Activated naive CD4-positive, alpha-beta T cell treated with anti-CD3 and anti-CD28 coated beads, Interleukin-2, amount 10 ng/mL, durations not matched to agents 7 days and 5 days (primary cell): Measurements from ENCODE around the gene OSR1.

Experiments used
- CTCF ChIA-PET: fragments of 350-600 bp; sonication (Branson Sonifier 250); formaldehyde crosslinking; loops from one replicate; lab custom pipeline; 2021; ENCODE audit warnings: antibody characterized with exemption; lab: Charles Lee
- DNase-seq: peaks from one replicate; pipeline ENCODE4 v3.0.0-alpha.2; 2020
- H3K27ac Mint-ChIP-seq: one replicate; pipeline ENCODE4 v1.8.0; 2021; ENCODE audit warnings: mild to moderate bottlenecking, moderate library complexity, mixed read lengths
- H3K27me3 Mint-ChIP-seq: one replicate; pipeline ENCODE4 v1.8.0; 2021; ENCODE audit warnings: mild to moderate bottlenecking, mixed read lengths
- H3K36me3 Mint-ChIP-seq: one replicate; pipeline ENCODE4 v1.8.0; 2021; ENCODE audit warnings: mixed read lengths
- H3K4me1 Mint-ChIP-seq: one replicate; pipeline ENCODE4 v1.8.0; 2021; ENCODE audit warnings: mixed read lengths
- H3K4me3 Mint-ChIP-seq: one replicate; pipeline ENCODE4 v1.8.0; 2021; ENCODE audit warnings: mild to moderate bottlenecking, moderate library complexity, mixed read lengths
- H3K9me3 Mint-ChIP-seq: one replicate; pipeline ENCODE4 v1.8.0; 2021; ENCODE audit warnings: mixed read lengths

The OSR1 gene

DNA sequence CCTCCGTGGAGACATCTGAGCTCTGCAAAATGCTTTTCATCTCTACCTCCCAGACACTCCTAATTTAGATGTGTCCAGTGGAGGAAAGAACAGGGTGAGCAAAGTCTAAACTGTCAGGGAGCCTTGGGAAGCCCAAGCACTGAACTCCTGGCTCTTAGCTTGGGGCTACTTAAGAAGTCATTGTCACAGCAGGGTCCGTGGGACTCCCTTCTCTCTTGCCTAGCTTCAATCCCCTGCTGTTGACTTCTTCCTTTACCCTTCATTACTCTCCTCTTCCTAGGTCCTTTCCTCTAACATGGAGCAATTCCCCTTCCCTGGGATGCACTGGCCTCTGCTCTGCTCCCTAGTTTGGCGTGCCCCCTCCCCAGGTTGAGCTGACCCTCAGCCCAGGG, 3.4 kb downstream of the OSR1 start:
- Mint-ChIP-seq H3K27ac (no peak overlapping the region), H3K4me3 (no peak overlapping the region), H3K27me3 (peaks cover 100% of the 10 kb centered on the region), H3K36me3 (peaks cover 4% of the 10 kb centered on the region), H3K9me3 (no peaks in the 10 kb centered on the region), H3K4me1 (peaks cover 30% of the 10 kb centered on the region)
- DNase-seq = no peak
- CTCF ChIA-PET = interaction anchor here (0.7 to 0.8 kb wide), 2 partner anchors 8 to 10 kb away, joined by 3 read pairs; no protein-coding TSS in a partner anchor

DNA sequence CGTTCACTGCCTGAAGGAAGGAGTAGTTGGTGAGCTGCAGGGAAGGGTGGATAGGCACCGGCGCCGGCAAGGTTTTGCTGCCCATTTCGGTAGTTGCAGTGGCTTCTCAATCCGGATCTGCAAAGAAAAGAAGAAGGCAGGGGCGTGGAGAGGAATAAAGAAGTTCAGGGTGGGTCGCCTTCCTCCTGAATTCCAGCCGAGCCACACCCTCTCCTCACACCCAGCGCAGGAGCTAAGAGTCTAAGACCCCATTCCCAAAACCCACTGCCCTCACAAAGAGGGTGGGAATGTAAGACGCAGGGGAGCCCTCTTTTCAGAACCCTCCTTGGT, 4.7 kb downstream of the OSR1 start:
- Mint-ChIP-seq H3K9me3 (no peaks in the 10 kb centered on the region), H3K4me1 (peaks cover 30% of the 10 kb centered on the region), H3K27me3 (peaks cover 100% of the 10 kb centered on the region), H3K36me3 (peaks cover 4% of the 10 kb centered on the region), H3K4me3 (no peak overlapping the region), H3K27ac (no peak overlapping the region)
- no peak for DNase-seq
- CTCF ChIA-PET = interaction anchor here (0.9 kb wide), 1 partner anchor 765 kb away, joined by 3 read pairs; no protein-coding TSS in a partner anchor

DNA sequence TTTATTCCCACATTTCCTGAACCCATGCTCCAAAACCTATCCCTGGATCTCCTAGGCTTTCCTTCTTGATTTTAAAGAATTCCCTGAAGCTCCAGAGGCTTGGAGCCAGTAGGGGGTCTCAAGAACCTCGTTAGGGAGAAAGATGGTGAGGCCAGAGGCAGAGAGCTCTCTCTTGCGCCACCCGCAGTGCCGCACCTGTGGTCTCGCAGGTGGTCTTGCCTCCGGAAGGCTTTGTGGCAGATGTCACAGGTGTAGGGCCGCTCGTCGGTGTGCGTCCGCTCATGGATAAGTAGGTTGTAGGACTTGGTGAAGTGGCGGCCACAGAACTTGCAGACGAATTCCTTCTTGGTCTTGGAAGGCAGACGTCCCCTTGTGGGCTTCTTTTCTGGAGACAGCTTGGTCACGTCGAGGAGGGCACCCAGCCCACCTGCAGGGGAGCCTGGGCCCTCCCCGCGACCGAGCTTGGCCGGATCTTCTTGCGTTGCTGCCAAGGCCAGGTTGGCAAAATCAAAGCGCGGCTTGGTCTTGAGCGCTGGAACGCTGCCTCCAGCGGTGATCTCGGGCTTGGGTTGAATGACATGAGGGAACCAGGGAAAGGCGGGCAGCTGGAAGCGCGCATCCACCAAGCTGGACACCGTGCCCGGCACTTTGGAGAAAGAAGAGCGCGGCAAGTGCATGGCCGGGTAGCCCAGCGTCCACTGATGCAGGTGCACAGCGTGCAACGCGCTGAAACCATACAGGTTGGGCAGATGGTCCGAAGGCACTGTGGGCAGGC, 5.3 kb downstream of the OSR1 start:
- no peak overlapping the region for H3K27ac Mint-ChIP-seq
- peaks cover 34% of the 10 kb centered on the region for H3K4me1 Mint-ChIP-seq
- H3K27me3 Mint-ChIP-seq = peaks cover 100% of the 10 kb centered on the region
- H3K4me3 Mint-ChIP-seq = no peak overlapping the region
- peaks cover 7% of the 10 kb centered on the region for H3K36me3 Mint-ChIP-seq
- H3K9me3 Mint-ChIP-seq = no peaks in the 10 kb centered on the region
- CTCF ChIA-PET = interaction anchor here (0.7 to 1.9 kb wide), 3 partner anchors 8 to 833 kb away, joined by 3 to 6 read pairs (median 3); no protein-coding TSS in a partner anchor
- DNase-seq = no peak

DNA sequence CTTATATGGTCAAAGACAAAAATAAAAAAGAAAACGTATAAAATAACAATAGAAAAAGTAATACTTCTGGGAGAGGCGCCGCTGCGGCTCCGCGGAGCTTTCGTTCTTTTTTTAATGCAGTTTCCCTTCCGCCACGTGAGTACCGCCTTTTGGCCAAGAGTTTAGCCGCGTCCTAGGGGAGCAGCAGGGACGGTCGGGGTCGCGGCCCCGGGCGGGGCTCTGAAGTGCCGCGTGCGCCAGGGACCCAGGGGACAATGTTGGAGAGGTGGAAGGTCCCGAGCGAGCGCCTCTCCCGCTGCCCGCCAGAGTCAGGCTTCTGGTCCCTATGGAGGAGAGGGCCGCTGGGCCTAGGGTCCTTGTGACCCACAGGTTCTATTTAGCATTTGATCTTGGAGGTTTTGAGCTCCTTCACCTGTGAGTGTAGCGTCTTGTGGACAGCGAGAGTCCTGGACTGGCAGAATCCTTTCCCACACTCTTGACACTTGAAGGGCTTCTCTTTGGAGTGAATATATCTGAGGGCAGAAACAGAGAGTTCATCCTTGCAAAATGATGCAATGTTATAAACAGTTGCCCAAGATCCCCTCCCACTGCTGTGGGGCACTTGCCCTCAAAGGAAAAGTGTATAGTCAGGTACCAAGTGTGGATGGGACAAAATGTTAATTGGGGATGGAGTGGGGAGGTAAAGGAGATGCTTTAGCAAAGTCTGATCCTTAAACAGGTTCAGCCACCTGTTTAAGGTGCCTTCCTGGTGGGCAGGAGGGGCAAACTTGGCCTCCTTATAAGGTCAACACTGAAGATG, 6.3 kb downstream of the OSR1 start:
- Mint-ChIP-seq H3K9me3 (no peaks in the 10 kb centered on the region), H3K27ac (no peak overlapping the region), H3K36me3 (peaks cover 9% of the 10 kb centered on the region), H3K4me1 (peaks cover 38% of the 10 kb centered on the region), H3K27me3 (peaks cover 95% of the 10 kb centered on the region), H3K4me3 (no peak overlapping the region)
- no peak for DNase-seq
- CTCF ChIA-PET = interaction anchor here (1.0 to 1.9 kb wide), 3 partner anchors 8 to 12 kb away, joined by 3 to 9 read pairs (median 6); no protein-coding TSS in a partner anchor

DNA sequence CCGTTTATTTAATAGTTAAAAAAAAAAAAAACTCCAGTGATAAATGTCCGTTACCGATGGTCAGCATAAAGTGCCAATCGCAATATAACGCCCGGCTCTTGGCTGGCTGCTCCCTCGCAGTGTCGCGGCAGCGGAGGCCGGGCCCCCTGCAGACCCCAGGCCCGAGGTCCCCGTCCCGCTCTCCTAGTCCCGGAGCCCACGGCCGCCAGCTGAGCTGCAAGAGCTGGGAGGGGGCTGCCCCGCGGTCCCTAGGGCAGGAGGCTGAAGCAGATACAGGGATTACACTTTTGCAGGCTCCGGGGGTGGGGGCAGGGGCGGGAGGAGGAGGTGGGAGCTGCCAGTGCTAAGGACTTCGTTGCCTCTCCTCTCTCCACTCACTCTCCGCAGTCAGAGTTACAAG, 6.9 kb downstream of the OSR1 start:
- no peak overlapping the region for H3K4me3 Mint-ChIP-seq
- H3K36me3 Mint-ChIP-seq = peaks cover 10% of the 10 kb centered on the region
- no peak overlapping the region for H3K27ac Mint-ChIP-seq
- peaks cover 89% of the 10 kb centered on the region for H3K27me3 Mint-ChIP-seq
- DNase-seq = no peak
- CTCF ChIA-PET = interaction anchor here (1.3 to 5.3 kb wide), 4 partner anchors 9 to 832 kb away, joined by 4 to 36 read pairs (median 8); no protein-coding TSS in a partner anchor
- H3K4me1 Mint-ChIP-seq = peaks cover 37% of the 10 kb centered on the region
- no peaks in the 10 kb centered on the region for H3K9me3 Mint-ChIP-seq

DNA sequence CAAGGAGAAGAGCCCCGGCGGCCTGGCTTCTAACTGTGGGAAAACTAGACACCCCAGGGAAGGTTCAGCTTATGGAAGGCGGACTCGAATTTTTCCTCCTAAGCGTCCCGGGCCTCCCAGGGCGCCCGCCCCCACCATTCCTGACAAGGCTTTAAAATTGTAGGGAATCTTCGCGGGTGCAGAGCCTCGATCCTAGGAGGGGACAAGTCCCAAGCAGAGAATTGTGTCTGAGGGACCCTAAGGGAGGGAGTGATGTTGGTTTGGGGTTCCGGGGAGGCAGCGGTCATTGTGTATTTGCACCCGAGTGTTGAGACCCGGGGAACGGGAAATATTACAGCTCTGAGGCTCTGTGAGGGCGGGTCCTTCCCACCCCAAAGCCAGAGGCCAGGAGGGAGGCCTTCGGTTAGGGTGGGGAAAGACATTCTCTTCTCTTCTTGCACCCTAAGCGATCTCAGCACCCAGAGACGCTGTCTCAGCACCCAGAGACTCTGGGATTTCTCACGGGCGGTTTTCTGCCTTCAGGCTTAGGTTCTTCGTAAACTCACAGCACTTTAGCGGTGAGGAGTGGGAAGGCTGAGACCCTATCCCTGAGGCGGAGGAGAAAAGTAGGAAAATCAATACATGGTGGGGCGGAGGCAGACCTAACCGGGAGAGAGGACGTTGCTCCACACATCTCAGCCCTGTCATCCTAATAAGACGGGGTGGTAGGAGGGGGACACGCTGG, 7.6 kb downstream of the OSR1 start:
- CTCF ChIA-PET = interaction anchor here (0.7 to 5.3 kb wide), 5 partner anchors 8 to 831 kb away, joined by 3 to 36 read pairs (median 5); partner anchors contain the start of gene OSR1
- Mint-ChIP-seq H3K4me1 (peaks cover 33% of the 10 kb centered on the region), H3K9me3 (no peaks in the 10 kb centered on the region), H3K36me3 (peaks cover 15% of the 10 kb centered on the region), H3K4me3 (peak overlapping the region; percentile 40), H3K27me3 (peaks cover 82% of the 10 kb centered on the region), H3K27ac (peak overlapping the region; percentile 58)
- DNase-seq = no peak

DNA sequence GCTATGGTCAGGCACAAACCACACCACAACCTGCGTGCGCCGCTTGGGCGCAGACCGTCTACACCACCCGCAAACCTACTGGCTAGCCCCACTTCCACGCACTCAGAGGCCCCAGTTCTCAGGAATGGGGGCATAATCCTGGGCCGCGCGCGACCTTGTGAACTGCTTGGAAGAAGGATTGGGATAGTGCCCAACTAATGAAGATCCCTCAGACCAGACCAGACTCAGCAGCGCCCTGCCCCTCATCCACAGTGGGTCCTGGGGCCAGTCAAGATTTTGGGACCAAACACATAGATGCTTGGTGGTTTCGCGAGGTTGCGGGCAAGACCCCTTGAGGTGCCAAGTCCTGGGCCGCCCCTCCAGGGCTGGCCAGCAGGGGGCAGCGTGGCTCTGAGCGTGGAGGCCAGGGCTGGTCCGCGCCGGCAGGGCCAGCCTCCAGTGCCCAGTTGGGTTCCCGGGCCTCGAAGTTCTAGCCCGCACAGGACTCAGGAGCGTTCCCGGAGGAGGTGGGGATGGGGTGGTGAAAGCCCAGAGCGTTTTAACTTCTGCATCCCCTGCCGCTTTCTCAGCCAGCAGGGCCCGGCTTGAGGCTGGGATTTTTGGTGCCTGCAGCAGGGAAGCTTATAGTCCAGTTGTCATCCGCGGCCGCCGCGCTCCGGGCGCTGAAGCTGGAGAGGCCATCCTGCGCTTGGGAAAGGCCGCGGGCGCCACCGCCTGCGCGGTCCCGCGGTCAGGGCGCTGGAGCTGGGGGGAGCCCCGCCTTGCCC, 8.3 kb downstream of the OSR1 start:
- peaks cover 18% of the 10 kb centered on the region for H3K36me3 Mint-ChIP-seq
- H3K27me3 Mint-ChIP-seq = peaks cover 75% of the 10 kb centered on the region
- peaks cover 31% of the 10 kb centered on the region for H3K4me1 Mint-ChIP-seq
- H3K9me3 Mint-ChIP-seq = no peaks in the 10 kb centered on the region
- DNase-seq = peak; percentile 66
- H3K27ac Mint-ChIP-seq = no peak overlapping the region
- H3K4me3 Mint-ChIP-seq = no peak overlapping the region
- CTCF ChIA-PET = interaction anchor here (0.7 to 5.3 kb wide), 9 partner anchors 8 to 830 kb away, joined by 3 to 36 read pairs (median 5); partner anchors contain the start of gene OSR1

DNA sequence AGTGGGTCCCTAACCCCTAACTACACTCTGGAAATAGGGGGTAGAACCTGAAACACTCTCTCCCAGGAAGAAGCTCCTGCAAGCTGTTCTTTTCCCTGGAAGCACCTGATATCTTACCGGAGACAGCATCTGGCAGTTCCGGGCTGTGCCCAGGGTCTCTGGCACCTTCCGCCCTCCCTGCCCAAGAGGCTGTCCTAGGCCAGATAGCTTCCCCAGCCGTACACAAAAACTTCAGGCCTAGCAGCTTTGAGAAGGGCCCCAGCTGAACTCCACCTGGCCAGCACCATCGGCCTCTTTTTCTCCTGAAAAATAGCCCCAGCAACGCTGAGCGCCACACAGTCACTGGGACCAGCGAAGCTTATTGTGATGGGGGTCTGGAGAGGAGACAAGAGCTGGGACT, 9.7 kb downstream of the OSR1 start:
- H3K36me3 Mint-ChIP-seq = peaks cover 18% of the 10 kb centered on the region
- peaks cover 61% of the 10 kb centered on the region for H3K27me3 Mint-ChIP-seq
- peak overlapping the region; percentile 94 for H3K4me3 Mint-ChIP-seq
- peaks cover 31% of the 10 kb centered on the region for H3K4me1 Mint-ChIP-seq
- CTCF ChIA-PET = interaction anchor here (1.2 to 5.3 kb wide), 7 partner anchors 10 to 596 kb away, joined by 3 to 36 read pairs (median 5); partner anchors contain the start of gene OSR1
- H3K27ac Mint-ChIP-seq = peak overlapping the region; percentile 68
- no peaks in the 10 kb centered on the region for H3K9me3 Mint-ChIP-seq
- no peak for DNase-seq

DNA sequence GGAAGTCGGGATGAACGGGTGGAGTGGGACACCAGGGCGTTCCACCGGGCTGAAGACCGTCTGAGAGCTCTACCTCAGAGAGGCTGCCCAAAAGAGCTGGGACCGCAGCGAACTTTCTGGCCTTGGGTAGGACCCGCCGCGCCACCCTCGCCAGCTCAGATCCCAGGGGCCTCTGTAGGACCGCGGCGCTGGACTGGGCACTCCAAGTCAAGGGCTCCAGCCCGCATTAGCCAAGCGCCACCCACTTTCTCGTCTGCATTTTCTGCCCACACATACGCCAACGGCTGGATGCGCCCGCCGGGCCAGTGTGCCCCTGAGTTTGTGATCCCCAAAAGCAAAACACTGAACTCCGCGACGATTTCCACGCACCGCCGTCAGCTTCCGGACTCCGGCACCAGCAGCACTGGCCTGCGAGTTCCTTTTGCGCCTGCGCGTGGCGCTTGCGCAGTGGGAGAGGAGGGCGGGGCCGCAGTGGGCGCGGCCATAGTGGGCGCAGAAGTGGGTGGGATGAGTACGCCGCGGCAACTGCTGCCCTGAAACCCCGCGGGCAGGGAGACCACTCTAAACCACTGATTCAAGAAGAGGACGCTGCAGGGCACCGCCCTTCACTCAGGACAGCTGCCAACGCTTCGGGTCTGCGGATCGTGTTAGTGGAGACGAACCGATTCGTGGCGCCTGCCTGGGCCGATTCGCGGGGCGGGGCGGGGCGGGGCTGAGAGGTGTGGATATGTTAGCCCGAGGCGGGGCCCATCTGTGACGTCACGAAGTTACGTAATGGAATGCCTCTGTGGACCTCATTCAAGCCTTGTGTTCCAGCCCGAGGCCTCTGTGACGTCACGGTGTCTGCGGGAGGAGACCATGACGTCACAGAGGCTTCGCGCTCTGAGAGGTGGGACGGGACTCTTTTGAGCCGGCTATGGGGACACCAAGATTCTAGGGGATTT, 10.5 kb downstream of the OSR1 start:
- H3K4me1 Mint-ChIP-seq = peaks cover 29% of the 10 kb centered on the region
- peak overlapping the region; percentile 96 for H3K27ac Mint-ChIP-seq
- CTCF ChIA-PET = interaction anchor here (1.3 to 5.3 kb wide), 7 partner anchors 11 to 827 kb away, joined by 3 to 36 read pairs (median 6); partner anchors contain the start of gene OSR1
- H3K9me3 Mint-ChIP-seq = no peaks in the 10 kb centered on the region
- H3K4me3 Mint-ChIP-seq = peak overlapping the region; percentile 94
- H3K36me3 Mint-ChIP-seq = peaks cover 18% of the 10 kb centered on the region
- peaks cover 53% of the 10 kb centered on the region for H3K27me3 Mint-ChIP-seq
- peak; percentile 97 for DNase-seq

DNA sequence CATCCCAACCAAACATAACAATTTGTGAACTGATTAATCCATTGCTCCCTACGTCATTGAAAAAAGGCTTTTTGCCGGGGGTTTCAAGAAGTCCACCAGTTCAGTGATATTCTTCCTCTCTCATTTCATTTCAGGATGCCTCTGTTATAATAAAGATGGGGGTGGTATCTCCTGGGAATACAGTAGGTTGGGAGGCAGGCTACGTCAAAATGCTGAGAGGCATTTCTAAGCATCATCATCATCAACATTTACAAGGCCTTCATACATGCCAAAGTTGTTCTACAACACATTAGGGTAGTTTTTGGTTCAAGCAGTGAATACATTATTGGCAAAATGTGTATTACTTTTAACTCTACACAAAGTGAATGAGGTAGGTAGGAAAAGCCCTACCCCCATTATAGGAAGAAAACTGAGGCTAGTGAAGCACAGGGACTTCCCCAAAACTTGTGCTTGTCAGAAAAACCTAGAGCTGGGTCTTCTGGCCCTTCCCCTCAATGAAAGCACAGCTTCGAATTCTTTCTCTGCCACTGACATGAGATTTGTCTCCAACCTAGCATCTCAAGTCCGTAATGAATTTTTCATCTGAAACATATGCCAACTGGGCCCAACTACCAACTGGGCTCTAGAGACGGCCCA, 11.3 kb downstream of the OSR1 start:
- Mint-ChIP-seq H3K27ac (peak overlapping the region; percentile 96), H3K36me3 (peaks cover 18% of the 10 kb centered on the region), H3K27me3 (peaks cover 45% of the 10 kb centered on the region), H3K4me1 (peaks cover 26% of the 10 kb centered on the region), H3K4me3 (peak overlapping the region; percentile 94), H3K9me3 (no peaks in the 10 kb centered on the region)
- DNase-seq = no peak
- CTCF ChIA-PET = interaction anchor here (1.0 to 5.3 kb wide), 5 partner anchors 8 to 827 kb away, joined by 3 to 36 read pairs (median 6); partner anchors contain the start of gene OSR1

DNA sequence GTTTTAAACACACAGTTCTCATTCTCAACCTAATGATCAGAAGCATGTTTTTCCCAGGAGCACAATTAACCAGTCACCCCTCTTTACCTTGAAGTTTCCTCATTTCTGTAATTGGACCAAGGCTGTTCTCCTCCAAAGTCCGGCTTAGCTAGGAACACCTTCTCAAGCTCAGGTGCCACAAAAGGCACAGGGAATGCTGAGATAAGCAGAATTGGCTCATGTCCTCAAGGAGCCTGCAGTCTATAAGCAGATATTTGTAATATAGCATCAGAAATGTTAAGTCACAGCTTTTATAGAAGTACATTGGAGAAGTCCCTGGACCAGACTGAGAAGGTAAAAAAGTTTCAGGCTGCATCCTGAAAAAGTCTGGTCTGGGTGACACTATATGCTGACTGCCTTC, 20.7 kb downstream of the OSR1 start:
- CTCF ChIA-PET = interaction anchor here (2.0 kb wide), 1 partner anchor 12 kb away, joined by 5 read pairs; no protein-coding TSS in a partner anchor
- Mint-ChIP-seq H3K36me3 (no peaks in the 10 kb centered on the region), H3K4me1 (no peaks in the 10 kb centered on the region), H3K4me3 (no peak overlapping the region), H3K27me3 (no peaks in the 10 kb centered on the region), H3K27ac (peak overlapping the region; percentile 45), H3K9me3 (no peaks in the 10 kb centered on the region)
- no peak for DNase-seq

DNA sequence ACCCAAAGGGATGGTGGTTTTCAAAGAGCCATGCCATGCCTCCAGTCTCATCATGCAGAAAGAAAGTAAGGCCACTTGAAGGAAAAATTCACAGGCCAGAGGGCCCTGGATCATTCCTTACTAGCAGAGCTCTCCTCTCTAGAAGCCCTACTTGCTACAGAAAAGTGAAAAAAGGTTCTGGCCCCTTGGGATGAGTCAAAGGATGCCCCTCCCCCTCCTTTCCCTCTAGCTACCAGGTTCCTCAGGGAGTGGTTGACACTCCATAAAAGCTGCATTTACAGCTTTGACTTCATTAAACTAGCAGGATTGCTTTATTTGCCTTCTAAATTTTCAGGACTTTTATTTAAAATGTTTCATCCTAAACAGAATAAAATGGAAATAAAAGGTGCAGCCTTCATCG, 21.2 kb downstream of the OSR1 start:
- CTCF ChIA-PET = interaction anchor here (2.0 kb wide), 1 partner anchor 12 kb away, joined by 5 read pairs; no protein-coding TSS in a partner anchor
- Mint-ChIP-seq H3K9me3 (no peaks in the 10 kb centered on the region), H3K27me3 (no peaks in the 10 kb centered on the region), H3K4me1 (no peaks in the 10 kb centered on the region), H3K4me3 (no peak overlapping the region), H3K27ac (peak overlapping the region; percentile 45), H3K36me3 (no peaks in the 10 kb centered on the region)
- no peak for DNase-seq
